ENCODE results near the gene ACP7. TPM values are rescaled to one million over a fixed set of nuclear protein-coding genes. Genes with fewer than 3 reads are reported as not detected.
"Not testable (repeated sequence)": the region's sequence is repeated elsewhere in the genome, so short reads cannot be mapped to it uniquely, and the experiment has no call there.

ACP7 gene
- total RNA-seq, 2 experiments from 2014 or later, result not detected

- Mint-ChIP-seq H3K27me3 (no peaks in the 10 kb centered on the region), H3K27ac (no peak overlapping the region), H3K4me3 (no peak overlapping the region), H3K9me3 (no peaks in the 10 kb centered on the region), H3K36me3 (ENCODE audit: low read depth) (no peaks in the 10 kb centered on the region), H3K4me1 (ENCODE audit: low read depth) (no peaks in the 10 kb centered on the region)
- DNase-seq (no peak), ATAC-seq (ENCODE audit: poor library complexity) (no peak)
- H3K9me3 ChIP-seq (ENCODE audit: control insufficient read depth in 1 of 2, insufficient read depth in 1 of 2, low read length in 2 of 2), result no peaks in the 10 kb centered on the region
- no peaks in the 10 kb centered on the region for H3K36me3 ChIP-seq (ENCODE audit: insufficient read depth, low read length)
- H3K27ac ChIP-seq (ENCODE audit: low read depth in 1 of 2, low read length in 2 of 2), result no peak overlapping the region
- no peaks in the 10 kb centered on the region for H3K27me3 ChIP-seq (ENCODE audit: control insufficient read depth in 1 of 2, insufficient read depth in 2 of 2, low read length in 2 of 2)
- ChIA-PET POLR2A (interaction anchor here (0.7 kb wide), 1 partner anchor 76 kb away, joined by 3 read pairs; no protein-coding TSS in a partner anchor), CTCF (no interaction called here)
- no peak overlapping the region for H3K4me3 ChIP-seq (ENCODE audit: low read length)
- peaks cover 6% of the 10 kb centered on the region for H3K4me1 ChIP-seq (ENCODE audit: insufficient read depth, low read length)
- TF ChIP-seq, protein P1, sequence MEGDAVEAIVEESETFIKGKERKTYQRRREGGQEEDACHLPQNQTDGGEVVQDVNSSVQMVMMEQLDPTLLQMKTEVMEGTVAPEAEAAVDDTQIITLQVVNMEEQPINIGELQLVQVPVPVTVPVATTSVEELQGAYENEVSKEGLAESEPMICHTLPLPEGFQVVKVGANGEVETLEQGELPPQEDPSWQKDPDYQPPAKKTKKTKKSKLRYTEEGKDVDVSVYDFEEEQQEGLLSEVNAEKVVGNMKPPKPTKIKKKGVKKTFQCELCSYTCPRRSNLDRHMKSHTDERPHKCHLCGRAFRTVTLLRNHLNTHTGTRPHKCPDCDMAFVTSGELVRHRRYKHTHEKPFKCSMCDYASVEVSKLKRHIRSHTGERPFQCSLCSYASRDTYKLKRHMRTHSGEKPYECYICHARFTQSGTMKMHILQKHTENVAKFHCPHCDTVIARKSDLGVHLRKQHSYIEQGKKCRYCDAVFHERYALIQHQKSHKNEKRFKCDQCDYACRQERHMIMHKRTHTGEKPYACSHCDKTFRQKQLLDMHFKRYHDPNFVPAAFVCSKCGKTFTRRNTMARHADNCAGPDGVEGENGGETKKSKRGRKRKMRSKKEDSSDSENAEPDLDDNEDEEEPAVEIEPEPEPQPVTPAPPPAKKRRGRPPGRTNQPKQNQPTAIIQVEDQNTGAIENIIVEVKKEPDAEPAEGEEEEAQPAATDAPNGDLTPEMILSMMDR (IDR thresholded peaks at IDR 0.05), result no peak
- intact Hi-C loops (cut with DNase I, micrococcal nuclease), result no loop called here
Observed at GRCh38 chr19:39065928-39066327, 18.2 kb upstream of the ACP7 start.

GRCh38 chr19:39067104-39067503 lies 17.1 kb upstream of the ACP7 start:
- ChIA-PET CTCF (interaction anchor here (0.6 kb wide), 1 partner anchor 81 kb away, joined by 3 read pairs; no protein-coding TSS in a partner anchor), POLR2A (no interaction called here)
- Histone ChIP-seq H3K4me1 (ENCODE audit: insufficient read depth, low read length) (no peaks in the 10 kb centered on the region), H3K27ac (ENCODE audit: low read depth in 1 of 2, low read length in 2 of 2) (no peak overlapping the region), H3K27me3 (ENCODE audit: control insufficient read depth in 1 of 2, insufficient read depth in 2 of 2, low read length in 2 of 2) (no peaks in the 10 kb centered on the region), H3K9me3 (ENCODE audit: control insufficient read depth in 1 of 2, insufficient read depth in 1 of 2, low read length in 2 of 2) (no peaks in the 10 kb centered on the region), H3K4me3 (ENCODE audit: low read length) (no peak overlapping the region), H3K36me3 (ENCODE audit: insufficient read depth, low read length) (no peaks in the 10 kb centered on the region)
- DNase-seq (no peak), ATAC-seq (ENCODE audit: poor library complexity) (no peak)
- no peak overlapping the region for H3K4me3 Mint-ChIP-seq
- H3K4me1 Mint-ChIP-seq (ENCODE audit: low read depth), result no peaks in the 10 kb centered on the region
- H3K9me3 Mint-ChIP-seq, result no peaks in the 10 kb centered on the region
- intact Hi-C loops (cut with DNase I, micrococcal nuclease), result no loop called here
- no peaks in the 10 kb centered on the region for H3K36me3 Mint-ChIP-seq (ENCODE audit: low read depth)
- TF ChIP-seq, protein P1 (IDR thresholded peaks at IDR 0.05), result no peak
- H3K27me3 Mint-ChIP-seq, result no peaks in the 10 kb centered on the region
- no peak overlapping the region for H3K27ac Mint-ChIP-seq

DNA sequence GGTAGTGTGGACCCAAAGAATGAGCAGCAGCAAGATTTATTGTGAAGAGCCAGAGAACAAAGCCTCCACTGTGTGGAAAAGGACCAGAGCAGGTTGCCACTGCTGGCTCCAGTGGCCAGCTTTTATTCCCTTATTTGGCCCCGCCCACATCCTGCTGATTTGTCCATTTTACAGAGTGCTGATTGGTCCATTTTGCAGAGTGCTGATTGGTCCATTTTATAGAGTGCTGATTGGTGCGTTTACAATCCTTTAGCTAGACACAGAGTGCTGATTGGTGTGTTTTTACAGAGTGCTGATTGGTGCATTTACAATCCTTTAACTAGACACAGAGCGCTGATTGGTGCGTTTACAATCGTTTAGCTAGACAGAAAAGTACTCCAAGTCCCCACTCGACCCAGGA lies 15.9 kb upstream of the ACP7 start:
- POLR2A ChIA-PET; H3K36me3 ChIP-seq (ENCODE audit: insufficient read depth, low read length); H3K4me3 Mint-ChIP-seq; H3K27me3 ChIP-seq (ENCODE audit: control insufficient read depth in 1 of 2, insufficient read depth in 2 of 2, low read length in 2 of 2); CTCF ChIA-PET; H3K9me3 ChIP-seq (ENCODE audit: control insufficient read depth in 1 of 2, insufficient read depth in 1 of 2, low read length in 2 of 2); intact Hi-C loops (cut with DNase I, micrococcal nuclease); H3K4me3 ChIP-seq (ENCODE audit: low read length); H3K27ac Mint-ChIP-seq; H3K9me3 Mint-ChIP-seq; ATAC-seq (ENCODE audit: poor library complexity); H3K27me3 Mint-ChIP-seq; H3K36me3 Mint-ChIP-seq (ENCODE audit: low read depth); H3K27ac ChIP-seq (ENCODE audit: low read depth in 1 of 2, low read length in 2 of 2); H3K4me1 Mint-ChIP-seq (ENCODE audit: low read depth); H3K4me1 ChIP-seq (ENCODE audit: insufficient read depth, low read length): not testable (repeated sequence)
- DNase-seq, result peak in 1 of 14 experiments; percentile 0

- Mint-ChIP-seq H3K4me3 (no peak overlapping the region), H3K4me1 (ENCODE audit: low read depth) (peaks cover 14% of the 10 kb centered on the region), H3K27ac (no peak overlapping the region), H3K27me3 (no peaks in the 10 kb centered on the region), H3K9me3 (no peaks in the 10 kb centered on the region), H3K36me3 (ENCODE audit: low read depth) (no peaks in the 10 kb centered on the region)
- H3K4me3 ChIP-seq (ENCODE audit: low read length), result no peak overlapping the region
- no peak for ATAC-seq (ENCODE audit: poor library complexity)
- ChIA-PET CTCF (interaction anchor here (1.5 kb wide), 1 partner anchor 19 kb away, joined by 4 read pairs; no protein-coding TSS in a partner anchor), POLR2A (no interaction called here)
- TF ChIP-seq, protein P1 (IDR thresholded peaks at IDR 0.05), result no peak
- no peaks in the 10 kb centered on the region for H3K9me3 ChIP-seq (ENCODE audit: control insufficient read depth in 1 of 2, insufficient read depth in 1 of 2, low read length in 2 of 2)
- peaks cover 24% of the 10 kb centered on the region for H3K4me1 ChIP-seq (ENCODE audit: insufficient read depth, low read length)
- H3K27ac ChIP-seq (ENCODE audit: low read depth in 1 of 2, low read length in 2 of 2), result no peak overlapping the region
- H3K27me3 ChIP-seq (ENCODE audit: control insufficient read depth in 1 of 2, insufficient read depth in 2 of 2, low read length in 2 of 2), result no peaks in the 10 kb centered on the region
- intact Hi-C loops (cut with DNase I, micrococcal nuclease), result no loop called here
- no peaks in the 10 kb centered on the region for H3K36me3 ChIP-seq (ENCODE audit: insufficient read depth, low read length)
- DNase-seq, result no peak
Observed at GRCh38 chr19:39070888-39071287, 13.3 kb upstream of the ACP7 start.
